Mucosa of stomach (tissue), 1 donor: Measurements from ENCODE around the gene SAPCD1.

Experiments used
- H3K27me3 ChIP-seq: one replicate; pipeline ENCODE4 v1.7.0; 2013; ENCODE audit warnings: mild to moderate bottlenecking, low read length; ENCODE audit not compliant: control insufficient read depth, insufficient read depth
- H3K36me3 ChIP-seq: one replicate; pipeline ENCODE4 v1.7.0; 2013; ENCODE audit warnings: low read length; ENCODE audit not compliant: control insufficient read depth, insufficient read depth
- H3K4me1 ChIP-seq: one replicate; pipeline ENCODE4 v1.7.0; 2013; ENCODE audit warnings: mild to moderate bottlenecking, low read length; ENCODE audit not compliant: control insufficient read depth, insufficient read depth
- H3K4me3 ChIP-seq: one replicate; pipeline ENCODE4 v1.7.0; 2013; ENCODE audit warnings: low read length
- H3K9ac ChIP-seq: one replicate; pipeline ENCODE4 v1.7.0; 2013; ENCODE audit warnings: mild to moderate bottlenecking, low read length, moderate library complexity
- H3K9me3 ChIP-seq: one replicate; pipeline ENCODE4 v1.7.0; 2013; ENCODE audit warnings: mild to moderate bottlenecking, low read length, moderate library complexity; ENCODE audit not compliant: control insufficient read depth
- donor health status: Pancreatic carcinoma.

Gene SAPCD1

GRCh38 chr6:31742894-31743293, 19.6 kb upstream of the SAPCD1 start:
- H3K27me3 ChIP-seq = no peaks in the 10 kb centered on the region
- H3K4me3 ChIP-seq = no peak overlapping the region
- peaks cover 21% of the 10 kb centered on the region for H3K4me1 ChIP-seq
- no peaks in the 10 kb centered on the region for H3K36me3 ChIP-seq
- H3K9me3 ChIP-seq = no peaks in the 10 kb centered on the region
- H3K9ac ChIP-seq = no peak overlapping the region

GRCh38 chr6:31744422-31744821, 18.0 kb upstream of the SAPCD1 start:
- H3K4me3 ChIP-seq = no peak overlapping the region
- no peaks in the 10 kb centered on the region for H3K27me3 ChIP-seq
- H3K36me3 ChIP-seq = no peaks in the 10 kb centered on the region
- H3K9me3 ChIP-seq = no peaks in the 10 kb centered on the region
- peaks cover 8% of the 10 kb centered on the region for H3K4me1 ChIP-seq
- H3K9ac ChIP-seq = no peak overlapping the region

GRCh38 chr6:31749301-31750036, 13.0 kb upstream of the SAPCD1 start:
- H3K4me1 ChIP-seq = no peaks in the 10 kb centered on the region
- H3K4me3 ChIP-seq = no peak overlapping the region
- H3K36me3 ChIP-seq = no peaks in the 10 kb centered on the region
- no peaks in the 10 kb centered on the region for H3K9me3 ChIP-seq
- no peaks in the 10 kb centered on the region for H3K27me3 ChIP-seq
- H3K9ac ChIP-seq = no peak overlapping the region

GRCh38 chr6:31750411-31751022, 11.9 kb upstream of the SAPCD1 start:
- Histone ChIP-seq H3K4me1 (no peaks in the 10 kb centered on the region), H3K36me3 (no peaks in the 10 kb centered on the region), H3K9me3 (no peaks in the 10 kb centered on the region), H3K9ac (no peak overlapping the region), H3K4me3 (no peak overlapping the region), H3K27me3 (no peaks in the 10 kb centered on the region)

GRCh38 chr6:31752739-31753319, 9.6 kb upstream of the SAPCD1 start:
- Histone ChIP-seq H3K9me3 (no peaks in the 10 kb centered on the region), H3K4me1 (no peaks in the 10 kb centered on the region)

GRCh38 chr6:31758281-31758680, 4.2 kb upstream of the SAPCD1 start:
- Histone ChIP-seq H3K4me3 (no peak overlapping the region), H3K9me3 (no peaks in the 10 kb centered on the region), H3K4me1 (peaks cover 13% of the 10 kb centered on the region), H3K9ac (no peak overlapping the region), H3K27me3 (no peaks in the 10 kb centered on the region), H3K36me3 (no peaks in the 10 kb centered on the region)

More at GRCh38 chr6:31752739-31753319, 9.6 kb upstream of the SAPCD1 start:
- Histone ChIP-seq H3K4me3 (no peak overlapping the region), H3K36me3 (no peaks in the 10 kb centered on the region), H3K27me3 (no peaks in the 10 kb centered on the region), H3K9ac (no peak overlapping the region)

GRCh38 chr6:31760790-31761189, 1.7 kb upstream of the SAPCD1 start:
- Histone ChIP-seq H3K4me1 (peaks cover 20% of the 10 kb centered on the region), H3K9ac (no peak overlapping the region), H3K4me3 (no peak overlapping the region), H3K36me3 (no peaks in the 10 kb centered on the region), H3K9me3 (no peaks in the 10 kb centered on the region), H3K27me3 (no peaks in the 10 kb centered on the region)

- H3K4me3 ChIP-seq = no peak overlapping the region
- no peaks in the 10 kb centered on the region for H3K9me3 ChIP-seq
- H3K4me1 ChIP-seq = peaks cover 20% of the 10 kb centered on the region
- H3K36me3 ChIP-seq = no peaks in the 10 kb centered on the region
- no peak overlapping the region for H3K9ac ChIP-seq
- no peaks in the 10 kb centered on the region for H3K27me3 ChIP-seq
Measured at GRCh38 chr6:31761343-31761742, 1.1 kb upstream of the SAPCD1 start.

GRCh38 chr6:31762878-31763618, 592 bp downstream of the SAPCD1 start:
- H3K36me3 ChIP-seq = no peaks in the 10 kb centered on the region
- H3K9ac ChIP-seq = no peak overlapping the region
- peaks cover 20% of the 10 kb centered on the region for H3K4me1 ChIP-seq
- no peak overlapping the region for H3K4me3 ChIP-seq
- no peaks in the 10 kb centered on the region for H3K9me3 ChIP-seq
- H3K27me3 ChIP-seq = no peaks in the 10 kb centered on the region

GRCh38 chr6:31763619-31763940, 1.1 kb downstream of the SAPCD1 start:
- H3K4me1 ChIP-seq = peaks cover 20% of the 10 kb centered on the region
- H3K9ac ChIP-seq = no peak overlapping the region
- no peaks in the 10 kb centered on the region for H3K27me3 ChIP-seq
- H3K36me3 ChIP-seq = no peaks in the 10 kb centered on the region
- no peak overlapping the region for H3K4me3 ChIP-seq
- H3K9me3 ChIP-seq = no peaks in the 10 kb centered on the region

- H3K9me3 ChIP-seq = no peaks in the 10 kb centered on the region
- peaks cover 20% of the 10 kb centered on the region for H3K4me1 ChIP-seq
- H3K4me3 ChIP-seq = no peak overlapping the region
- H3K27me3 ChIP-seq = no peaks in the 10 kb centered on the region
- H3K9ac ChIP-seq = no peak overlapping the region
- no peaks in the 10 kb centered on the region for H3K36me3 ChIP-seq
Measured at GRCh38 chr6:31764198-31764597, 1.7 kb downstream of the SAPCD1 start.

- H3K36me3 ChIP-seq = no peaks in the 10 kb centered on the region
- H3K4me3 ChIP-seq = no peak overlapping the region
- peaks cover 19% of the 10 kb centered on the region for H3K4me1 ChIP-seq
- no peaks in the 10 kb centered on the region for H3K27me3 ChIP-seq
- H3K9me3 ChIP-seq = no peaks in the 10 kb centered on the region
- no peak overlapping the region for H3K9ac ChIP-seq
Measured at GRCh38 chr6:31765559-31765909, 3.1 kb downstream of the SAPCD1 start.
